HEK293T (cell line): ENCODE measurements around the gene ERLIN1.

Source experiments
- BHLHE40 ChIP-seq: fragments of 450-650 bp; IDR thresholded peaks from 2 replicates; pipeline ENCODE4 v1.6.1; 2016; ENCODE audit warnings: mild to moderate bottlenecking, moderate library complexity, borderline replicate concordance
- ELF4 ChIP-seq: fragments of 450-650 bp; IDR thresholded peaks from 2 replicates; pipeline ENCODE4 v1.6.1; 2017; ENCODE audit warnings: antibody characterized with exemption
- FOXM1 ChIP-seq: fragments of 450-650 bp; IDR thresholded peaks from 2 replicates; pipeline ENCODE4 v1.6.1; 2017; ENCODE audit warnings: mild to moderate bottlenecking, borderline replicate concordance
- SUZ12 ChIP-seq: fragments of 450-650 bp; IDR thresholded peaks from 2 replicates; pipeline ENCODE4 v1.6.1; 2016; ENCODE audit warnings: mild to moderate bottlenecking
- TARDBP ChIP-seq: fragments of 450-650 bp; IDR thresholded peaks from 2 replicates; pipeline ENCODE4 v1.6.1; 2016
- ZNF384 ChIP-seq: fragments of 450-650 bp; IDR thresholded peaks from 2 replicates; pipeline ENCODE4 v1.6.1; 2016

- no peak for TF ChIP-seq FOXM1
- no peak for TF ChIP-seq ZNF384
- no peak for TF ChIP-seq BHLHE40
- no peak for TF ChIP-seq ELF4
- no peak for TF ChIP-seq TARDBP
- TF ChIP-seq SUZ12 = no peak
Observed at GRCh38 chr10:100174699-100175677, 10.8 kb downstream of the ERLIN1 start.
